GM12873 (cell line): Measurements from ENCODE around the gene SF3B5.
A peak's percentile ranks its signal among the peaks of the same experiment; 100 is the strongest.

Experiments used
- TF ChIP-seq, protein P1 (sequence below): IDR thresholded peaks from 2 replicates; pipeline ENCODE4 v1.5.1; 2012; ENCODE audit warnings: low read depth, mild to moderate bottlenecking, moderate library complexity, low read length, control low read depth; ENCODE audit not compliant: insufficient read depth; ENCODE audit errors: missing control alignments

The SF3B5 gene

DNA sequence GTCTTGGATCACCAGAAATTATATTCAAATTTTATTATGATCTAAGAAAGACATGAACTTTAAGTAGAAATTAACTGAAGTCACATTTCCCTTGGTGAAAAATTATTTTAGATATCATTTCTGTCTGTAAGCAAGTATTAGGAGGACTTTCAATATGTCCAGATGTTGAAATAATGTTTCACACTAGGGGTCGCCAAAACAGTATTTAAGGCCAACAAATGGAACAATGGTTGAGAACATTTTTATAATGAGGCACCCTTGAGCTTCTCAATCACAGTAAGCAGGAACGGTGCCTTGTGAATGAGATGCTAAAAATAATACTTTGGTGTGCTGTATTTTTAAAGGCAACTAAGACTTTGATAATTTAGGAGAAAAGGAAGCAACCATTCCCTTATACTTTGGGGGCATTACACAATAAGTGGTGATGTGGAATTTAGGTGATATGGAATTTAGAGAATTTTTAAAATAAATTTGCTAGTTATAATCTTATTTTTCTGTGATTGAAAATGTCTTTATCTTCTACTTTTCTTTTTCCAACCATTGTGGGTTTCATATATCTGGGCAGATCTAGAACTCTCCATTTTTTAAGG is 9.6 kb upstream of the SF3B5 start:
- TF ChIP-seq, protein P1, sequence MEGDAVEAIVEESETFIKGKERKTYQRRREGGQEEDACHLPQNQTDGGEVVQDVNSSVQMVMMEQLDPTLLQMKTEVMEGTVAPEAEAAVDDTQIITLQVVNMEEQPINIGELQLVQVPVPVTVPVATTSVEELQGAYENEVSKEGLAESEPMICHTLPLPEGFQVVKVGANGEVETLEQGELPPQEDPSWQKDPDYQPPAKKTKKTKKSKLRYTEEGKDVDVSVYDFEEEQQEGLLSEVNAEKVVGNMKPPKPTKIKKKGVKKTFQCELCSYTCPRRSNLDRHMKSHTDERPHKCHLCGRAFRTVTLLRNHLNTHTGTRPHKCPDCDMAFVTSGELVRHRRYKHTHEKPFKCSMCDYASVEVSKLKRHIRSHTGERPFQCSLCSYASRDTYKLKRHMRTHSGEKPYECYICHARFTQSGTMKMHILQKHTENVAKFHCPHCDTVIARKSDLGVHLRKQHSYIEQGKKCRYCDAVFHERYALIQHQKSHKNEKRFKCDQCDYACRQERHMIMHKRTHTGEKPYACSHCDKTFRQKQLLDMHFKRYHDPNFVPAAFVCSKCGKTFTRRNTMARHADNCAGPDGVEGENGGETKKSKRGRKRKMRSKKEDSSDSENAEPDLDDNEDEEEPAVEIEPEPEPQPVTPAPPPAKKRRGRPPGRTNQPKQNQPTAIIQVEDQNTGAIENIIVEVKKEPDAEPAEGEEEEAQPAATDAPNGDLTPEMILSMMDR, result peak; percentile 65

DNA sequence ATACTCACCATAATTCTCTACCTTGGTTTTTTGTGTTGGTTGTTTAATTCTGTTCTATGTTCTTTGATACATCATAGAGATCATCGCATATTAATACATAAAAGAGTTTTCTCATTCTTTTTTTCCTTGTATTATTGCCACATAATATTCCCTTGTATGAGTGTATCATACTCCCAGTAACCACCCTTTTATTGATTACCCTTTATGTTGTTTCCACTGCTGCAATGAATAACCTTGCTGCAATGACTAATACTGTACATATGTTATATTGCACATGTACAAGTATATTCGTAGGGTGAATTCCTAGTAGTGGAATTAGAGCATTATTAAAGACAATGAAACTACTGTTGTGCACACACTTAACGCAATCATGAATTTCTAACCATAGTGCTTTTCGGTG is 9.1 kb upstream of the SF3B5 start:
- TF ChIP-seq, protein P1, result no peak

DNA sequence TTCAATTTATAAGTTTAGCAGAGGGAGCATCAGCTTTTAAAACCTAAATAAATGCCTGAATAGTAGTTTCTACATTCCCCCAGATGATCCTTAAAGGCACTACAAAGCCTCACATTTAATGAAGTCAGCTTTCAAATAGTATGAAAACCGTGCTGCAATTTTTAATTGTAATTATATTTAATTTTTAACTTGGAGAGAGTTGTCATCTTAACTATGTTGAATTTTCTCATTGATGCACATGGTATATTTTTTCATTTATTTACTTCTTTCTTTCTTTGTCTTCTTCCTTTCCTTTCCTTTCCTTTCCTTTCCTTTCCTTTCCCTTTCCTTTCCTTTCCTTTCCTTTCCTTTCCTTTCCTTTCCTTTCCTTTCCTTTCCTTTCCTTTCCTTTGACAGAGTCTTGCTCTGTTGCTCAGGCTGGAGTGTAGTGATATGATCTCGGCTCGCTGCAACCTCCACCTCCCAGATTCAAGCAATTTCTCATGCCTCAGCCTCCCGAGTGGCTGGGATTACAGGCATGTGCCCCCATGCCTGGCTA is 7.7 kb upstream of the SF3B5 start:
- TF ChIP-seq, protein P1, result no peak

DNA sequence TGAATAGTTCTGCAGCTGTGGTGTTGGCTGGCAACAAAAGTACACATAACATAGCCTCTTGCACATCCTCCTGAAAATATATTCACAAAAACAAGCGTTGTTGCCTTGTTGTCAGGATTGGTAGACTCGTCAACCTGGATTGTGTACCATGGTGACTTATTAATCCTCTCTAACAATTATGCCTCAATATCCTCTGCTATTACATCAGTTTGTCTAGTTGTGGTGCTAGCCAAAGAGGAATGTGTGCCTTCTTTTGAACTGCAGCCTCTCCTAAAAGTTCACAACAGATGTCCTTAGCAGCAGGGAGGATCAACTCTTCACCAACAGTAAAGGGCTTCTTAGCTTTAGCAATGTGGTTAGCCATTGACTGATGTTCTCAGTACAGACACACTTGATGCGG is 3.6 kb upstream of the SF3B5 start:
- TF ChIP-seq, protein P1, result no peak

DNA sequence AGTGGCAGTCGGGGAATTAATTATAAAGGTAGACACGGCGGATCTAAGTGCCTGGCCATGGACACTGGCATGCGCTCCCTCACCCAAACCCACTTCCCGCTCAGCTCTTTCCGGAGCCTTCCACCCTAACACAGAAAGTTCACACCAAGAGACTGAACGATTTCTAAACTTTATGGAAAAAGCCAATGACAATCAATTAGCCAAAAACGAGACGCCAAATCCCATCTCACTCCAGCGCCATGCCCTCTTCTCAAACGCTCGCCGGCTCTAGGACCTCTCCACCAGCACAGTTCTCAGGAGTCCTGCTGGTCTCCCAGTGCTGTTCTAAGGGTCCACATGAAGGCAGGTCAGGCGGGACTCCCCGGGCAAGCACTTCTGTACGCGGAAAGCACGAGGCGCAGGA is 641 bp downstream of the SF3B5 start:
- TF ChIP-seq, protein P1, result no peak

DNA sequence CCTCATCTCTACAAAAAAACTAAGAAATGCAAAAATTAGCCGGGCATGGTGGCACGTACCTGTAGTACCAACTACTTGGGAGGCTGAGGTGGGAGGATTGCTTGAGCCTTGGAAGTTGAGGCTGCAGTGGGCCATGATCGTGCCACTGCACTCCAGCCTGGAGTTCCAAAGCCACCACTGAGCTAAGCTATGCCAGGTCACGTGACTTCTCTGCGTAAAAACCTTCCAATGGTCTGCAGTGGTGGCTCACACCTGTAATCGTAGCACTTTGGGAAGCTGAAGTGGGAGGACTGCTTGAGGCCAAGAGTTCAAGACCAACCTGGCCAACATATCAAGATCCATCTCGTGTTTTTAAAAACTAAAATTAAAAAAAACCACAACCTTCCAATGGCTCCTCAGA is 1.7 kb downstream of the SF3B5 start:
- TF ChIP-seq, protein P1, result no peak

DNA sequence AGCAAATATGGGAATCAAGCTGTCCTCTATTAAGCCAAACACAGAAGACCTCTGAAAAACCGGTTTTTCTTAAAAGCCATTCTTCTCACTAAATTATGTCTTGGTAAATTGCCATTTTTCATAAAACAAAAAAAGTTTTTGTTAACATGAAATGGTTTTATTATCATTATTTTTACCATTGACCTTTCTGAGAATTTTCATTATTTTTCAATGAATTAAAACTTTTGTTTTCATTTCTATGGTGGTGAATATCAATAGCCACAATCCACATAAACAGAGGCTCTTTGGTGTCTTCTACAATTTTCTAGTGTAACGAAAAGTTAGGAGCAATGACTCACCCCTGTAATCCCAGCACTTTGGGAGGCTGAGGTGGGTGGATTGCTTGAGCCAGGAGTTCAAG is 2.1 kb downstream of the SF3B5 start:
- TF ChIP-seq, protein P1, result no peak
